ENCODE results near the gene GLRX5. TPM values are rescaled to one million over a fixed set of nuclear protein-coding genes. Genes with fewer than 3 reads are reported as not detected.

The GLRX5 gene
- total and polyA plus RNA-seq, 9 donors = 38.0 to 105 (median 42.9) TPM

DNA sequence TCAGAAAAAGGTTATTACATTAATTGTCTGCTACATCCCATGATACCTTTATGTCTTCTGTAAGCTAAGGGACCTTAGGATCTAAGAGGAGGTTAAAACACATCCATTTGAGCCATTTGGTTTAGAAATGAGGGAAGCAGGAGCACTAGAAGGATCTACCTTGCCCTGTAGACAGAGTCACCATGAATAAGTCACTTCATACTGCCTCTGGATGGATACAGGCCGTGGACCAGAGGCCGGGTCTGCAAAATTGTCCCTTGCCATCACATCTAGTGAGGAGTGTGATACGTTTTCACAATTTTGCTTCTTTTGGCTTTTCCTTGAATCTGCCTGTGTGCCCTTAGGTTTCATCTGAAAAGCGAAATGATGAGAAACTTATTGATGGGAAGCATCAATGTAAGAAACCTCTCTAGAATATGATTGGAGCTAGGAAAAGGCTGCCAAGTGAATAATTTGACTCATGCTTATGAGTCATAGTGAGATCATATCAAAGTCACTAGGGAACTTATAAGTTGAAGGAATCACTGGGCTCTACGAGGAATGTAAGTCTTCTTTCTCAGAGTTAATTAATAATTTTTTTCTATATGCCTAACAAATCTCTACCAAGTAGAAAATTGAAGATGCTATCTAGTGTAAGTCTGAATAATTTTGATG is 10.8 kb downstream of the GLRX5 start:
- Histone ChIP-seq H3K9me3 (no peaks in the 10 kb centered on the region), H3K4me3 (no peak overlapping the region), H3K27ac (no peak overlapping the region), H3K4me1 (ENCODE audit: insufficient read depth) (peaks cover 15% of the 10 kb centered on the region), H3K36me3 (no peaks in the 10 kb centered on the region), H3K27me3 (no peaks in the 10 kb centered on the region)
- no peak for TF ChIP-seq CTCF (IDR thresholded peaks at IDR 0.05)
- TF ChIP-seq POLR2A (IDR thresholded peaks at IDR 0.05) = no peak
- no peak for TF ChIP-seq EP300 (IDR thresholded peaks at IDR 0.05)
- WGBS, 3 donors = 82 to 88% (median 85%) methylated on average over 5 of the region's 5 CpGs
- intact Hi-C loops (cut with DNase I) = no loop called here
- DNase-seq = no peak

DNA sequence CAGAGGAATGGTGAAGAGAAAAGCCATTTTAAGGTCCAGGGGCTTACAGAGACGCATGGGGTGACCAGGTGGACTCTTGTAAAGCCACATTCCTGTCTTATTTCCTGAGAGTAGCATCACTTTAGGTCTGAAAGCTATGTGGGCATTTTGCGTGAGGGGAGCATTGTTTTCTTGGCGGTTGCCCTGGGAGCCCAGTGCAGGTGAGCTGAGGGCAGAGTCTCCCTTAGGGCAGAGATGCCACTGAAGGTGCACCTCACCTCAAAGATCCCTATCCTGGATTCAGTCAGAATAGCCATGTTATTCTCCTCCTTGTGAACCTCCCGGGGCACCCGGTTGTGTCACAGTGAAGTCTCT is 12.4 kb downstream of the GLRX5 start:
- Histone ChIP-seq H3K36me3 (no peaks in the 10 kb centered on the region), H3K27ac (no peak overlapping the region), H3K9me3 (no peaks in the 10 kb centered on the region), H3K27me3 (no peaks in the 10 kb centered on the region), H3K4me1 (ENCODE audit: insufficient read depth) (peaks cover 15% of the 10 kb centered on the region), H3K4me3 (no peak overlapping the region)
- DNase-seq = no peak
- intact Hi-C loops (cut with DNase I) = no loop called here
- no peak for TF ChIP-seq POLR2A (IDR thresholded peaks at IDR 0.05)
- TF ChIP-seq CTCF (IDR thresholded peaks at IDR 0.05) = no peak
- no peak for TF ChIP-seq EP300 (IDR thresholded peaks at IDR 0.05)
- WGBS, 3 donors = 81 to 94% (median 89%) methylated on average over 5 of the region's 5 CpGs

DNA sequence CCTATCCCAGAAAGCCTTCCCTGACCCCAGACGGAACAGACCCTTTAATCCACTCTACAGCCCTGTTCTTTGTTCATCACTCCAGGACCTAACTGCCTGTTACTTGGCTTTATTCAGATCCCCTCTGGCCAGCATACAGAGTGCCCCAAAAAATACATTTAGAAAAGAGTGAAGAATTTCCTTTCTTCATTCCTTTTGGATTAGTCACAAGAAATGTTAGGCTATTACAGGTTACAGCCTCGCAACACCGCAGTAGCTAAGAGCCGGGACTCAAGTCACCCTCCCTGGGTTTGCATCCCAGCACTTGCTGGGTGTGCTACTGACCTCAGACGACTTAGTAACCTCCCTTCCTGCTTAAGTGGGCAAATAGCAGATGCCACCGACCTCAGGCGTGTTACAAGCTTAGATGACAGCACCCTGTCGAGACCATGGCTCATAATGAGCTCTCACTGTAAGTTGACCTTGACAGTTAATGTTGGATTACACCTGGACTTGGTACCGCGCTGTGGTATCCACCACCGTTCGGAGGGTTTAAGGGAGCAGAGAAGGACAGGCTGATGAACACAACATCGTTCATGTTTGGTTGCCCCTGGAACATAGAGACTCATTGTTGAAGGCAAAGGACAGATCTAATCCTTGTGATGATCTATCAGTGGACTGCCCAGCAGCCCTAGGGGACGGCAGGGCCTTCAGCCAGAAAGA is 12.9 kb downstream of the GLRX5 start:
- 44 to 65% (median 51%) methylated on average over 14 of the region's 14 CpGs for WGBS, 3 donors
- no peak overlapping the region for H3K27ac ChIP-seq
- H3K4me1 ChIP-seq (ENCODE audit: insufficient read depth) = peaks cover 15% of the 10 kb centered on the region
- no peaks in the 10 kb centered on the region for H3K36me3 ChIP-seq
- H3K27me3 ChIP-seq = no peaks in the 10 kb centered on the region
- DNase-seq = no peak
- TF ChIP-seq CTCF (IDR thresholded peaks at IDR 0.05) = no peak
- no peak for TF ChIP-seq POLR2A (IDR thresholded peaks at IDR 0.05)
- TF ChIP-seq EP300 (IDR thresholded peaks at IDR 0.05) = no peak
- intact Hi-C loops (cut with DNase I) = no loop called here
- H3K9me3 ChIP-seq = no peaks in the 10 kb centered on the region
- H3K4me3 ChIP-seq = no peak overlapping the region

- intact Hi-C loops (cut with DNase I) = no loop called here
- H3K27me3 ChIP-seq = no peaks in the 10 kb centered on the region
- 33 to 61% (median 55%) methylated on average over 9 of the region's 9 CpGs for WGBS, 3 donors
- H3K9me3 ChIP-seq = no peaks in the 10 kb centered on the region
- H3K36me3 ChIP-seq = no peaks in the 10 kb centered on the region
- DNase-seq = no peak
- H3K4me3 ChIP-seq = no peak overlapping the region
- H3K4me1 ChIP-seq (ENCODE audit: insufficient read depth) = peaks cover 12% of the 10 kb centered on the region
- TF ChIP-seq POLR2A (IDR thresholded peaks at IDR 0.05) = no peak
- TF ChIP-seq CTCF (IDR thresholded peaks at IDR 0.05) = no peak
- TF ChIP-seq EP300 (IDR thresholded peaks at IDR 0.05) = no peak
- no peak overlapping the region for H3K27ac ChIP-seq
Observed at GRCh38 chr14:95548328-95548929, 13.6 kb downstream of the GLRX5 start.
